BLaER1 (cell line): ENCODE results near the gene DSPP.

ENCODE experiments used
- H3K27ac ChIP-seq: shearing (Covaris generic); formaldehyde crosslinking; 2 replicates; pipeline ENCODE4 v1.8.1; 2022
- H3K27me3 ChIP-seq: shearing (Covaris generic); formaldehyde crosslinking; 2 replicates; pipeline ENCODE4 v1.8.1; 2022
- H3K36me3 ChIP-seq: shearing (Covaris generic); formaldehyde crosslinking; 2 replicates; pipeline ENCODE4 v1.8.1; 2022
- H3K4me1 ChIP-seq: shearing (Covaris generic); formaldehyde crosslinking; 2 replicates; pipeline ENCODE4 v1.8.1; 2022
- H3K4me2 ChIP-seq: shearing (Covaris generic); formaldehyde crosslinking; 2 replicates; pipeline ENCODE4 v1.8.1; 2022
- H3K4me3 ChIP-seq: shearing (Covaris generic); formaldehyde crosslinking; 2 replicates; pipeline ENCODE4 v1.8.1; 2022
- H3K9ac ChIP-seq: shearing (Covaris generic); formaldehyde crosslinking; 2 replicates; pipeline ENCODE4 v1.8.1; 2022
- H3K9me3 ChIP-seq: shearing (Covaris generic); formaldehyde crosslinking; 2 replicates; pipeline ENCODE4 v1.8.1; 2022
- H4K20me1 ChIP-seq: shearing (Covaris generic); formaldehyde crosslinking; 2 replicates; pipeline ENCODE4 v1.8.1; 2022
- Cebpa-rat ChIP-seq: shearing (Covaris generic); IDR thresholded peaks from 2 replicates; pipeline ENCODE4 v1.8.1; 2022

DSPP gene

DNA sequence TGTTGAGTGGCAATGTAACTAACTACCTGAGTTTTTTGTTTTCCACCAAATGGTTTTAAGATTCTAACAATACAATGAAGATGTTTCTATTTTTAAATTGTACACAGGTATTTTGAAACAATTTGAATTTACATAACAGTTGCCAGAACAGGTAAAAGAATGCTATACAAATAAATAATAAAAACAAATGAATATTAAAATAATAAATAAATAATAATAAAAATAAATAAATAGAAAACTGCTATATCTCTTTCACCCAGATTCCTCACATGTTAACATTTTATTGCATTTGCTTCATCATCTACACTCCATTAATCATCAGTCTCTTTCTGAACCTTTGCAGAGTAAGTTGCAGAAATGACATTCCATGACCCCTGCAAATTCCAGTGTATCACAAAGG lies 32.3 kb upstream of the DSPP start:
- TF ChIP-seq Cebpa-rat = no peak
- Histone ChIP-seq H3K9ac (no peak overlapping the region), H3K4me1 (no peaks in the 10 kb centered on the region), H3K4me3 (no peak overlapping the region), H3K27me3 (no peaks in the 10 kb centered on the region), H3K36me3 (no peaks in the 10 kb centered on the region), H3K4me2 (no peak overlapping the region), H4K20me1 (no peaks in the 10 kb centered on the region), H3K9me3 (no peaks in the 10 kb centered on the region), H3K27ac (no peak overlapping the region)

DNA sequence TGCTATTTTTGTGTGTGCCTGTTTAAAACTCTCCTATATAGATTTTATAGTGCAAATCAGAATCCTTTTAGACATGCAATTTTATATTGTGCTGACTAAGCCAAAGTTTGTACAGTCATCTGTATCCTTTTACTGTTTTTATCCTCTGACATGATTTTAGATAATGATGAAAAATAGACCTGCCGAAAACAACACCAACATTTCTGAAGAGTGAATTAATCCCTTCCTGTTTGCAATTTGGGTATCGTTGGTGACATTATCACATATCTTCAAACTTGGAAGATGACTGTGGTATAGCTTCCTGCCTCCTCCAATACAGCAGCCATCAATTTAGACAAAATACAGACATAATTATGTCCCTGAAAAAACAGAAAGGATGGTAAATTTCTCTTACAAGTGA lies 28.9 kb upstream of the DSPP start:
- H3K27me3 ChIP-seq = no peaks in the 10 kb centered on the region
- H4K20me1 ChIP-seq = no peaks in the 10 kb centered on the region
- H3K4me1 ChIP-seq = no peaks in the 10 kb centered on the region
- H3K4me2 ChIP-seq = no peak overlapping the region
- H3K27ac ChIP-seq = no peak overlapping the region
- H3K36me3 ChIP-seq = no peaks in the 10 kb centered on the region
- TF ChIP-seq Cebpa-rat = no peak
- H3K9me3 ChIP-seq = no peaks in the 10 kb centered on the region
- no peak overlapping the region for H3K9ac ChIP-seq
- H3K4me3 ChIP-seq = no peak overlapping the region

DNA sequence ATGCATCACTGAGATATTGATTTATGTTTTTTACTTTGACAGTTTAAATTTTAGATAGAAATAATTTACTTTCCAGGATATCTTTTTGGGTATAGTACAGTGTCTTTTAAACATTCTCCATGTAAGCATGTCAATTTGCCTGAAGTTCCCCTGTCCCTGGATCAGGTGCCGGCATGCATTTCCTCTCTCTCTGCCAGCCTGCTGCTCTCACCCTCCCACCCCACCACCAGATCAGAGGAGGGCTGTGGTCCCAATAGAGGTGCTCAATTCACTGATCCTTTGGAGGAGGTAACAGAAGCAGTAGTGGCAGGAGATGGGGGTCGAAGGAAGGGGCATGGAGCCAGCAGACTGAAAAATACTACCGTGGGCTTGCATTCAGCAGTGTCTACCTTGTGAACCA lies 28.3 kb upstream of the DSPP start:
- Histone ChIP-seq H3K4me3 (no peak overlapping the region), H3K27me3 (no peaks in the 10 kb centered on the region), H3K36me3 (no peaks in the 10 kb centered on the region), H3K4me2 (no peak overlapping the region), H3K27ac (no peak overlapping the region), H3K9ac (no peak overlapping the region), H4K20me1 (no peaks in the 10 kb centered on the region), H3K4me1 (no peaks in the 10 kb centered on the region), H3K9me3 (no peaks in the 10 kb centered on the region)
- TF ChIP-seq Cebpa-rat = no peak

DNA sequence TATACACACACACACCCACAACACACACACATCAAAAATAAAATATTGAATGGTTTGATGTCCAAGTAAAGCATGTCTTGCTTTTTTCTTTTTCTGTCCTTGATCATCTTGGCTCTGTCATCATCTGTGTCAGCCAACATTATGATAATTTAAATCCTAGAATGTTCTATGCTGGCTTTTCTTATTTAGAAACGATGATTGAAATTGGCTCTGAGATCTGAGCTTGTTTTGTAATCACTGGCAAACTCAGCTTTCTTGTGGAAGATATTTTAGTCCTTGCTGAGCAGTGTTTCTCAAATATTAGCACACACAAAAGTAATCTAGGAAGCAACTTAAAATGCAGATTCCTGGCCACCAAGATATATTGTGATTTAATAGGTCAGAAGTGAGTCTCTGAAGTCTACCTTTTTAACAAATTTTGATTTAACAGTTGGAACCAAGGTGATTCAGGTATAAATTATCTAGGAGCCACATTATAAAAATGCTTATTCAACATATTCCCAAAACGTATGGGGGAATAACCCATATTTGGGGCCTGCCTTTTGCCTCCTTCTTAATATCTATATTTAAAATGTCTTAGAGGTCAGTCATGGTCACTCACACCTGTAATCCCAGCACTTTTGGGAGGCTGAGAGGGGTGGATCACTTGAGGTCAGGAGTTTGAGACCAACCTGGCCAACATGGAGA lies 24.0 kb upstream of the DSPP start:
- H3K4me3 ChIP-seq = no peak overlapping the region
- no peak overlapping the region for H3K27ac ChIP-seq
- no peaks in the 10 kb centered on the region for H3K36me3 ChIP-seq
- no peaks in the 10 kb centered on the region for H4K20me1 ChIP-seq
- TF ChIP-seq Cebpa-rat = no peak
- H3K9ac ChIP-seq = no peak overlapping the region
- H3K4me1 ChIP-seq = no peaks in the 10 kb centered on the region
- no peaks in the 10 kb centered on the region for H3K9me3 ChIP-seq
- H3K27me3 ChIP-seq = no peaks in the 10 kb centered on the region
- no peak overlapping the region for H3K4me2 ChIP-seq

DNA sequence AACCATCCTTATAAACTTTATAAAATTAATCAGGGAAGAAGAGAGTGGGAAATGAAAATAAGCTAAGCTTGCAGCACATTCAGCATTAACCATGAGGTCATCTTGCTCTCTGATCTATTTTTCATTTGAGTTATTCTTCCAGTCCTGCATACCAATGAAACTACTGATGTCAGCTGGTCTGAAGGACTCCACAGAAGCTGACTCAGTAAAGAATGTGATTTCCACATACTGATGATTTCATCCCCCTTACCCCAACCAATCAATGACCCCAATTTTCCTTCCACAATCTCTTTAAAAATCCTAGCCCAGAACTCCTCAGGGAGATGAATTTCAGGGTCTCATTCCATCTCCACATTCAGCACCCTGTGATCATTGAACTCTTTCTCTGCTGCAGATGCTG lies 18.8 kb upstream of the DSPP start:
- H4K20me1 ChIP-seq = no peaks in the 10 kb centered on the region

DNA sequence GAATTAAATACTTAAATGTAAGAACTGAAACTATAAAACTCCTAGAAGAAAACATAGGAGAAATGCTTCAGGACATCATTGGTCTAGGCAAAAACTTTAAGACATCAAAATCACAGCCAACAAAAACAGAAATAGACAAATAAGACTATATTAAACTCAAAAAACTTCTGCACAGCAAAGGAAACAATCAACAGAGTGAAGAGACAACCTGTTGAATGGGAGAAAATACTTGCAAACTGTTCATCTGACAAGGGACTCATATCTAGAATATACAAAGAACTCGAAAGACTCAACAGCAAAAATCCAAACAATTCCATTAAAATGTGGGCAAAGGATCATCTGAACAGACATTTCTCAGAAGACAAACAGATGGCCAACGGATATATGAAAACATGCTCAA lies 16.2 kb upstream of the DSPP start:
- no peaks in the 10 kb centered on the region for H3K36me3 ChIP-seq
- no peak overlapping the region for H3K4me2 ChIP-seq
- no peaks in the 10 kb centered on the region for H3K4me1 ChIP-seq
- H3K9me3 ChIP-seq = peaks cover 4% of the 10 kb centered on the region; the same call in 1 of the 2 replicates
- H4K20me1 ChIP-seq = no peaks in the 10 kb centered on the region
- no peak overlapping the region for H3K4me3 ChIP-seq
- no peaks in the 10 kb centered on the region for H3K27me3 ChIP-seq
- H3K9ac ChIP-seq = no peak overlapping the region
- TF ChIP-seq Cebpa-rat = no peak
- H3K27ac ChIP-seq = no peak overlapping the region

More for the DNA sequence above, 18.8 kb upstream of the DSPP start:
- no peak overlapping the region for H3K27ac ChIP-seq
- H3K4me1 ChIP-seq = no peaks in the 10 kb centered on the region
- peaks cover 4% of the 10 kb centered on the region; the same call in 1 of the 2 replicates for H3K9me3 ChIP-seq
- H3K27me3 ChIP-seq = no peaks in the 10 kb centered on the region
- H3K4me2 ChIP-seq = no peak overlapping the region
- H3K9ac ChIP-seq = no peak overlapping the region
- no peak overlapping the region for H3K4me3 ChIP-seq
- H3K36me3 ChIP-seq = no peaks in the 10 kb centered on the region
- no peak for TF ChIP-seq Cebpa-rat

DNA sequence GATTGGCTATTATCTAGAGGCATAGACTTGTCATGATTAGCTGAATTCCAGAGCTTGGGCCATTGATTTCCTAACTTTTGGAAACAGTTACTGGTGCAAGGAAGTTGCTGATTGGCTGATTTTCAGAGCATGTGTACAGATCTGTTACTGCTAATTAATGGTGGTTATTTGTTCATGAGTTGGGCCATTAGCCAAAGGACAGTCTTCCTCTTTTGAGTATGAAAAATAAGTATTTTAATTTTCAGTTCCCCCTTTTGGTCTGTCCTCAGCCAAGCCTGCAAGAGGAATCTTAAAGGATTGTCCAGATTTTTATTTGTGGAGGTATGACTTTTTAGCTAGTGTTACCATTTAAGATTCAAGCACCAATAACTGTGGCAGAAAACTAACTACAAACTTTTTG lies 7.0 kb upstream of the DSPP start:
- Histone ChIP-seq H3K4me3 (no peak overlapping the region), H3K9me3 (no peaks in the 10 kb centered on the region), H3K36me3 (no peaks in the 10 kb centered on the region), H3K9ac (no peak overlapping the region), H3K4me1 (no peaks in the 10 kb centered on the region), H4K20me1 (no peaks in the 10 kb centered on the region), H3K27me3 (no peaks in the 10 kb centered on the region), H3K4me2 (no peak overlapping the region), H3K27ac (no peak overlapping the region)
- TF ChIP-seq Cebpa-rat = no peak

DNA sequence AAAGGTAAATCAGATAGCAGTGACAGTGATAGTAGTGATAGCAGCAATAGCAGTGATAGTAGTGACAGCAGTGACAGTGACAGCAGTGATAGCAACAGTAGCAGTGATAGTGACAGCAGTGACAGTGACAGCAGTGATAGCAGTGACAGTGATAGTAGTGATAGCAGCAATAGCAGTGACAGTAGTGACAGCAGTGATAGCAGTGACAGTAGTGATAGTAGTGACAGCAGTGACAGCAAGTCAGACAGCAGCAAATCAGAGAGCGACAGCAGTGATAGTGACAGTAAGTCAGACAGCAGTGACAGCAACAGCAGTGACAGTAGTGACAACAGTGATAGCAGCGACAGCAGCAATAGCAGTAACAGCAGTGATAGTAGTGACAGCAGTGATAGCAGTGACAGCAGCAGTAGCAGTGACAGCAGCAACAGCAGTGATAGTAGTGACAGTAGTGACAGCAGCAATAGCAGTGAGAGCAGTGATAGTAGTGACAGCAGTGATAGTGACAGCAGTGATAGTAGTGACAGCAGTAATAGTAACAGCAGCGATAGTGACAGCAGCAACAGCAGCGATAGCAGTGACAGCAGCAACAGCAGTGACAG lies 6.1 kb downstream of the DSPP start:
- Histone ChIP-seq H3K9ac (no peak overlapping the region), H3K27me3 (no peaks in the 10 kb centered on the region), H3K4me3 (no peak overlapping the region), H3K4me2 (no peak overlapping the region), H3K36me3 (no peaks in the 10 kb centered on the region), H3K9me3 (no peaks in the 10 kb centered on the region), H3K27ac (no peak overlapping the region), H4K20me1 (no peaks in the 10 kb centered on the region), H3K4me1 (no peaks in the 10 kb centered on the region)
- no peak for TF ChIP-seq Cebpa-rat

DNA sequence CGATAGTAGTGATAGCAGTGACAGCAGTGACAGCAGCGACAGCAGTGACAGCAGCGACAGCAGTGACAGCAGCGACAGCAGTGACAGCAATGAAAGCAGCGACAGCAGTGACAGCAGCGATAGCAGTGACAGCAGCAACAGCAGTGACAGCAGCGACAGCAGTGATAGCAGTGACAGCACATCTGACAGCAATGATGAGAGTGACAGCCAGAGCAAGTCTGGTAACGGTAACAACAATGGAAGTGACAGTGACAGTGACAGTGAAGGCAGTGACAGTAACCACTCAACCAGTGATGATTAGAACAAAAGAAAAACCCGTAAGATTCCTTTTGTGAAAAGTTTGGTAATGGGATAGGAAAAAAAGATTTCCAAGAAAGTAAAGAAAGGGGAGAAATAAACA lies 7.9 kb downstream of the DSPP start:
- H4K20me1 ChIP-seq = no peaks in the 10 kb centered on the region
- H3K36me3 ChIP-seq = no peaks in the 10 kb centered on the region
- no peak overlapping the region for H3K27ac ChIP-seq
- H3K9ac ChIP-seq = no peak overlapping the region
- no peak overlapping the region for H3K4me3 ChIP-seq
- H3K4me2 ChIP-seq = no peak overlapping the region
- no peak for TF ChIP-seq Cebpa-rat
- H3K9me3 ChIP-seq = no peaks in the 10 kb centered on the region
- H3K4me1 ChIP-seq = no peaks in the 10 kb centered on the region
- no peaks in the 10 kb centered on the region for H3K27me3 ChIP-seq

DNA sequence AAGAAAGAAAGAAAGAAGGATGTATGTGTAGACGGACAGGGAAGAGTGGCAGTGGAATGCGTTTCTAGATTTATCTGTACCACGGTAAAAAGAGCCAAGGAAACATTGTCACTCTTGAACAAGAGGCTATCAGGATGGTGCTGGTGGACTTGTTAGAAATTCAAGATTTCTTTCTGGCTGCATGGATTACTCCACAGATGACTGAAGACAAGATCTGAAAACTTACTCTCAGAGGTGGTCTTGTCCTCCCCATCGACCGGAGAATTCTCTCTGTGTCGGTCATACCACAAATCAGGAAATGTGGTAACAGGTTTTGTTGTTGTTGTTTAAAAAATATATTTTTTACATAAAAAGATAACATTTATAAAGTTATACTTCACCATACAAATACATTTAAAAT lies 11.8 kb downstream of the DSPP start:
- Histone ChIP-seq H3K4me3 (no peak overlapping the region), H3K27ac (no peak overlapping the region), H3K27me3 (no peaks in the 10 kb centered on the region), H3K4me2 (no peak overlapping the region), H4K20me1 (no peaks in the 10 kb centered on the region), H3K36me3 (no peaks in the 10 kb centered on the region), H3K9me3 (no peaks in the 10 kb centered on the region), H3K9ac (no peak overlapping the region), H3K4me1 (no peaks in the 10 kb centered on the region)
- TF ChIP-seq Cebpa-rat = no peak
